ENCODE results near the gene LYG1. TPM values are rescaled to one million over a fixed set of nuclear protein-coding genes. Genes with fewer than 3 reads are reported as not detected.
"Not testable (repeated sequence)": the region's sequence is repeated elsewhere in the genome, so short reads cannot be mapped to it uniquely, and the experiment has no call there.

The LYG1 gene
- total RNA-seq (2012; rRNA removed) (not detected in 2 replicates), polyA plus RNA-seq (2012; rRNA removed) (0.92 and 1.2 TPM in 2 replicates), Bru-seq, nascent RNA (percentile 37 among the genes with signal in this experiment), BruChase-seq, experiment 1, labeled RNA remaining after a 6-hour chase (percentile 55 among the genes with signal in this experiment), BruChase-seq, experiment 2, labeled RNA remaining after a 2-hour chase (percentile 49 among the genes with signal in this experiment)
- polyA plus RNA-seq (2012; cell fraction: cytosol; rRNA removed), result 0.13 and 0.44 TPM in 2 replicates
- 4.7 and 7.3 TPM in 2 replicates for polyA plus RNA-seq (2012; cell fraction: nucleus; rRNA removed; ENCODE audit: low replicate concordance)
- long read RNA-seq, result 0 reads

GRCh38 chr2:99301097-99301496 is at the start of gene LYG1:
Gene LYG1 (minus strand): TSS chr2:99301197. CDS start chr2:99295670, 5,527 bp downstream.
- H3K79me1 ChIP-seq (ENCODE audit: low read depth in 1 of 2, low read length in 2 of 2); H2BK15ac ChIP-seq (ENCODE audit: low read depth, low read length); H3K36me3 ChIP-seq (ENCODE audit: control insufficient read depth, insufficient read depth, low read length); H3K23ac ChIP-seq (ENCODE audit: low read depth, low read length); H3K9me1 ChIP-seq (ENCODE audit: insufficient read depth, low read length); H2AK9ac ChIP-seq (replicated peaks; ENCODE audit: low read depth, low read length, poor library complexity); H2AK5ac ChIP-seq (ENCODE audit: low read depth, low read length); POLR2A ChIA-PET (ENCODE audit: unreplicated experiment); H4K20me1 ChIP-seq (ENCODE audit: insufficient read depth, low read length); H2BK120ac ChIP-seq (ENCODE audit: low read depth, low read length); H2BK20ac ChIP-seq (ENCODE audit: low read depth, low read length); H3K4me3 ChIP-seq (ENCODE audit: insufficient read depth, low read depth, low read length); H3K4me1 ChIP-seq (ENCODE audit: control insufficient read depth, insufficient read depth, low read length); H3K27ac ChIP-seq (ENCODE audit: insufficient read depth, low read length); H2AFZ ChIP-seq (replicated peaks; ENCODE audit: low read length, poor library complexity); H3K27me3 ChIP-seq (ENCODE audit: control insufficient read depth, insufficient read depth, low read length); H3K14ac ChIP-seq (replicated peaks; ENCODE audit: low read depth, low read length); ATAC-seq (ENCODE audit: low read depth); H4K5ac ChIP-seq (ENCODE audit: low read depth, low read length); intact Hi-C loops (cut with micrococcal nuclease); H3K4me2 ChIP-seq (ENCODE audit: low read depth, low read length); CTCF ChIA-PET; H4K8ac ChIP-seq (ENCODE audit: low read depth in 2 of 2, low read length in 2 of 2); H3K9ac ChIP-seq (ENCODE audit: low read depth, low read length); dilution Hi-C loops (cut with HindIII; ENCODE audit: low sequenced_read_pairs, unreplicated experiment); H3K9me3 ChIP-seq (ENCODE audit: control insufficient read depth, insufficient read depth, low read length); DNase-seq; H2BK5ac ChIP-seq (ENCODE audit: low read depth, low read length, poor library complexity, severe bottlenecking); H3K4ac ChIP-seq (ENCODE audit: low read depth, low read length); BruUV-seq (replicated peaks); in situ Hi-C loops (cut with MboI; ENCODE audit: low sequenced_read_pairs); H3K56ac ChIP-seq (ENCODE audit: extremely low read depth, insufficient read depth, low read length); H3K18ac ChIP-seq (ENCODE audit: low read depth, low read length); H4K91ac ChIP-seq (ENCODE audit: insufficient read depth, low read depth, low read length): not testable (repeated sequence)
- WGBS, 2 experiments (ENCODE audit: extremely low coverage in 2 of 2, insufficient read length in 1 of 2), result no CpG with 5 or more reads among the region's 2 CpGs

Measured in IMR-90 (cell line).